ENCODE results near the gene RTF1.

RTF1 gene

GRCh38 chr15:41490355-41490754, 73.5 kb downstream of the RTF1 start:
- peak; percentile 61 for DNase-seq

GRCh38 chr15:41491889-41492288, 75.0 kb downstream of the RTF1 start:
- no peak for DNase-seq

DNA sequence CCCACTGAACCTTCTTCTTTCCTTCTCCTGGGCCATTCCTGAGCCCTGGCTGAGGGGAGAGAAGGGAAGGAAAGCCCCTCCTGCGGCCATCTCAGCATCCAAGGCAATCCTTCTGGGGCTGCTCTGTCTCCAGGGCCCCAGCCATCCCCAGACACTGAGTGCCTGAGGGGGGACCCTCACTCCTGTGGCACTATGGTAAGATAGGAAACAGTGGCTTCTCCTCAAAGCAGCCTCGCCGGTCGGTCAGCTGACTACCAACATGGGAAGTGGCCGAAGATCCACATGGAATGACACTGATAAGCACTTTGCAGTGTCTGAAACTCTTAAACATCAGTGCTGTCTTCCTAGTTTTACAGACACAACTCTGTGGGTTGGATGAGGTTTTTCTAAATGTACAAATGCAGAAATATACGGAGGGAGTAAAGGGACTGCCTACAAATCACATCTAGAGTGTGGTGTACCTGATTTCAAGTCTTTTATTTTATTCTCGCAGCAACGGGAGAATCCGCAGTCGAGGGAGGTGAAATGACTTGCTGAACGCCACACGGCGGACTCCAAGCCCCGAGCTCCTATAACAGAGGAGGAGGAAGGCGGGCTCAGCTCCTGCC, 75.8 kb downstream of the RTF1 start:
- no peak for DNase-seq

GRCh38 chr15:41493205-41493901, 76.5 kb downstream of the RTF1 start, which contains the start of gene ITPKA:
Gene ITPKA (plus strand): TSS chr15:41493874. CDS start chr15:41493928, 54 bp downstream.
- DNase-seq, result peak; percentile 95

- DNase-seq, result no peak
These were observed 77.0 kb downstream of the RTF1 start for GRCh38 chr15:41493902-41494189.

DNA sequence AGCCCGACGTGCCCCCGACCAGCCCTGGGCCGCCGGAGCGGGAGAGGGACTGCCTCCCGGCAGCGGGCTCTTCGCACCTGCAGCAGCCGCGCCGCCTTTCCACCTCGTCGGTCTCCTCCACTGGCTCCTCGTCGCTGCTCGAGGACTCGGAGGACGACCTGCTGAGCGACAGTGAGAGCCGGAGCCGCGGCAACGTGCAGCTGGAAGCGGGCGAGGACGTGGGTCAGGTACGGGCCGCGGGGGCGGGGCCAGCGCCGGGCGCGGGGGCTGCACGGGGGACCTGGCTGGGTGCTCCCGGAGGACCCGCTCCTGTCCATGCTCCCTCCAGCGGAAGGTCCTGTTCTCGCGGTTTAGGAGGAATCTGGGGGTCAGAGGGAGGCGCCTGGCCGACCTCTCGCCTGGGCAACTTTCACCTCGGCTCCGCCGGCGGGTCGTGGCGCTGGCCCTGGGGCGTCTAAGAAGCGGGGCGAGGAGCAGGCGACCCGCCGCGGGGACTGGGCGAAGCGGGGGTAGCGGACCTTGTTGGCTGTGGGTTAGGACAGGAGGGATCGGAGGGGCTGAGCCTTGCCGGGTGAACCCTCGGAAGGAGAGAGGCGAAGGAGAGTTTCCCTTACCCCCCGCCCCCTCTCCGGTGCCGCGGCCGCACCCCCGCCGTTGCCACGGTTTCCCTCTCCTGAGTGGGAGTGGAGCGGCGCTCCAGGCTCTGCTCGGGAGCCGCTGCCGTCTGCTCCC, 77.5 kb downstream of the RTF1 start:
- DNase-seq, result peak; percentile 62

DNA sequence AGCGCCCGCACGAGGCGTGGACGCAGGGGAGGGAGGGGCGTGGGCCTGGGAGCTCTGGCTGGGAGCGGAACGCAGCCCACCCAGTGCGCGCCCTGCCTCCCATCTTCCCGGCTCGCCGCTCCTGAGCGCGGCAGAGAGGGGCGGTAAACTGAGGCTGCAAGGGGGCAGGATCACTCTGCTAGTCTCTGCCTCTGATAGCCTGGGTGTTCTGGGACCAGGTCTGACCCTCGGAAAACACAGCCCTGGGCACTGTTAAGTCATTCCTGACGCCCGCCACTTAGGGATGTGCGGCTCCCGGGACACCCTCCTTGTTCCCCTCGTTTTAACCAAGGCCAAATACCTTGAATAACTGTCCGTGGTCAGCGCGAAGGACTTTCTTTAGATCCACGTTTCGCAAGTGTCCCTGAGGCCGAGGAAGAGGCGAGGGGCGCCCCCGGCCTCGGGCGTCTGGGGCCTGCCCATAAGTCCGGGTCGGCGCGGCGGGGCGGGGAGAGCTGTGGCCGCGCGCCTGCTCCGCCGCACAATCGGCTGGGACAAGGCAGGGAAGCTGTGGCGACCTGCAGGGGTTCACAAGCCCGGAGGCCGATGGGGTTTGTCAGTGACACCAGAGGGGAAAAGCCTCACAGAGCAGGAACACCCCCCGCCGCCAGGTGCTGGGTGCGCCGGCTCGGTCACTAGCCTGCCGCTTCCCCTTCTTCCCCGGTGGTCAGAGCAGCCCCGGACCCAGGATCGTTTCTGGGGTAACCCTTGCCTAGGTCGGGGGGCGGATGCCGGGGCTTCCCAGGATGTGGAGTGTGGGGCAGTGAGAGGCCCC, 78.2 kb downstream of the RTF1 start:
- DNase-seq, result peak; percentile 60

DNA sequence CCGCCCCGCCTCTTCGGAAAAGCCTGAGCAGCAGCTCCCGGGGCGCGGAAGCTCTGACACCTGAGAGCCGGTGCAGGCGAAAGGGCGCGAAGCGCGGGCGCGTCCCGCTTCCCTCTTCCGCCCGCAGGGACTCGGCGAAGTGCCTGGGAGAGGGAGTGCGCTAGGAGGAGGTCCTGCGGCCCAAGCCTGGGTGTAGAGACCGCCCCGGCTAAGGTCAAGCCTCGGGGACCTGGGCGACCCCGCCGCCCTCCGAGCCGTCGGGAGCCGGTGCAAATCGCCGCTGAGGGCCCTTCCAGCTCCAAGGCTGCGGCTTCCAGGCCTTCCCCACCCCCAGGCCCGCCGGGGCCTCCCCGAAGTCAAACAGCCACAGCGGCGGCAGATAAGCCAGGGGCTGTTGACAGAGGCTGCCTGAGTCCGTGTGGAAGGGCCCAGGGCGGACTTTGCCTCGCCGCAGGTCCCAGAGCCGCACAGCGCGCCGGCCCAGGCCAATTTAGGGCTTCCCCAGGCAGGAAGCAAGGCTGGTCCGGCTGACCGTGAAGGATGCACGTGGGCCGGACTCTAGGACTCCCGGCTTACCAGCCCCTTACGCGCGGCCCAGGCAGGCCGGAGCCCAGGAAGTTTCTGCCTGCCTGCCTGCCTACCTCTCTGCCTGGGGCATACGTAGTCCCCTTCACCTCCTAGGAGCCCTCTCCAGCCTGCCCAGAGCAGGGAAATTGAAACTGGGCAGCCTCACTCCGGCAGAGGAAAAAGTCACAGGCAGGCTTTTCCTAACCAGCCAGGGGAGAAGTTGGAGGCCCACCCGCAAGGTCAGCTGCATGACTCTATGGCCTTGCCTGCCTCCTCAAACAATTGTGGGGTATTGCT, 79.1 kb downstream of the RTF1 start:
- DNase-seq, result no peak

DNA sequence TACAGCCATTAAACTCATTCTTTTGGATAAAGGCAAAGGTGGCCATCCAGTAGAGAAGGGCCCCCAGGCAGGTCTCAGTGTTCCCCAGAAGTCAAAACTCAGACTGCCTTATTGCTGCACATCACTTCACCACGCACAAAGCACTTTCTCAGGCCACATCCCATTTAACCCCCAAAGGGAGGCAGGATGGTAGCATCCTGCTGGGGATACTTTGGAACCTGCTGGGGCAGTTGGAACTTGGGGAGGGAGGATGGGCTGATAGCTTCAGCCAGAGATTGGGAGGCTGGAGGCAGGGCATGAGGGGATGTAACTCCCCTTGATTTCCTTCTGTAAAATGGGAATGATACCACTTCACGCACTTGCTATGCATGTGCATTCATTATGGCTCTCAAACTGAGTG, 81.8 kb downstream of the RTF1 start:
- no peak for DNase-seq

DNA sequence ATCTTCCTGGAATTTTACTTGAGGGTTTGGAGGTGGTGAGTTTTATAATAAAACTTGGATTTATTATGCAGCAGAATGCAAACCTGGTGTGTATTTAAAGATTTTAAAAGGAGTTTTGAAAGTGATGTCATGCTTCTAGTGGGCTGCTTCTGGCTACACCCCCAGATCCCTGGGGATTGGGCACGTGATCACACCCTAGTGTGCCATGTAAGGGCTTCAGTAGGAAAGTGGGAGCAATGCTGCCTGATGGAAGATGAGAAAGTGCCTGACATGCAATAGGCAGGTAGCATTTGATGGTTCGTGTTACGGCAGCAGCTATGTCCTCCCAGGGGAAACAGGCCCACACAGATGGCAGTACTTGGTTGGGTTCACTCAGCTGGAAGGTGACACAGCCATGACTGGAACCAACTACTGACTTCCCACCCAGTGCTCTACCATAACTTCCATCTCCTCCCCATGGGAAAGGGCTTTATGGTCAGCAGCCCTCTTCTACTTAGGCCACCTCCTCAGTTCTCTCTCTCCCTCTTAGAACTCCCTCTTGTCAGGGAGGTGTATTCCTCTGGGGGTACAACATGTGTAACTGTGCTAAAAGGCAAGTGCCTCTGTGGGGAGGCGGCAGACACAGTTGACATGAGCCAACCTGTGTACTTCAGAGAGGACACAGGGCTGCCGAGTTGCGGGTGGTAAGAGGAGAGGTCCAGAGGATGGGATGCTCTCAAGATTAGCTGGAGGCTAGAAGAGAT, 82.4 kb downstream of the RTF1 start:
- DNase-seq, result no peak

- DNase-seq, result peak; percentile 65
These were observed 84.5 kb downstream of the RTF1 start for GRCh38 chr15:41501191-41501917.

DNA sequence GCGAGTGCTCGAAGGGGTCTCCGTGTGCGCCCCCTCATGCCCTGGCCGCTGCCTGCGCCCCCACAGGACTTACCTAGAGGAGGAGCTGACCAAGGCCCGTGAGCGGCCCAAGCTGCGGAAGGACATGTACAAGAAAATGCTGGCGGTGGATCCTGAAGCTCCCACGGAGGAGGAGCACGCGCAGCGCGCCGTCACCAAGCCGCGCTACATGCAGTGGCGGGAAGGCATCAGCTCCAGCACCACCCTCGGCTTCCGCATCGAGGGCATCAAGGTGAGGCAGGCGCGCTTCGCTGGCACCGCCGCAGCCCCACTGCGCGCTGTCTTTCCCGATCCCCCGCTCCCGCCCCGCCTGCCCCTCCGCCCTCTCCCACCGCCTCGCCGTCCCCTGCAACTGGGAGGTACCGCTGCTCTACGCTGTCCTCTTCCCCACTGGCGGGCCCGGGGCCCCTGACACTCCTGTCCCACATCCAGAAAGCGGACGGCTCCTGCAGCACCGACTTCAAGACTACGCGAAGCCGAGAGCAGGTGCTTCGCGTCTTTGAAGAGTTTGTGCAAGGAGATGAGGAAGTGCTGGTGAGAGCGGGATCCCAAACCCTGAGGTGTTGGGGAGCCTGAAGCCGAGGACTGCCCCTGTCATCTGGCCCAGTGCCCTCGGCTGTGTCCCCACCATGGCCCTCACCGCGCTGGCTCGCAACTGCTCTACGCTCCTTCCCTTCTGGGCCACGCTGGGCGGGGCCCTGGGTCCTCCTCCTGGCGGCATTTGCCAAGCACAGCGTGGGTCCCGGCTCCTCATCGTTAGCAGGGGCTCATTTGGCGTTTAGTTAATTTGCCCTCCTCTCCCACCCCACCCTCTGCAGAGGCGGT, 85.3 kb downstream of the RTF1 start:
- DNase-seq, result peak; percentile 49

DNA sequence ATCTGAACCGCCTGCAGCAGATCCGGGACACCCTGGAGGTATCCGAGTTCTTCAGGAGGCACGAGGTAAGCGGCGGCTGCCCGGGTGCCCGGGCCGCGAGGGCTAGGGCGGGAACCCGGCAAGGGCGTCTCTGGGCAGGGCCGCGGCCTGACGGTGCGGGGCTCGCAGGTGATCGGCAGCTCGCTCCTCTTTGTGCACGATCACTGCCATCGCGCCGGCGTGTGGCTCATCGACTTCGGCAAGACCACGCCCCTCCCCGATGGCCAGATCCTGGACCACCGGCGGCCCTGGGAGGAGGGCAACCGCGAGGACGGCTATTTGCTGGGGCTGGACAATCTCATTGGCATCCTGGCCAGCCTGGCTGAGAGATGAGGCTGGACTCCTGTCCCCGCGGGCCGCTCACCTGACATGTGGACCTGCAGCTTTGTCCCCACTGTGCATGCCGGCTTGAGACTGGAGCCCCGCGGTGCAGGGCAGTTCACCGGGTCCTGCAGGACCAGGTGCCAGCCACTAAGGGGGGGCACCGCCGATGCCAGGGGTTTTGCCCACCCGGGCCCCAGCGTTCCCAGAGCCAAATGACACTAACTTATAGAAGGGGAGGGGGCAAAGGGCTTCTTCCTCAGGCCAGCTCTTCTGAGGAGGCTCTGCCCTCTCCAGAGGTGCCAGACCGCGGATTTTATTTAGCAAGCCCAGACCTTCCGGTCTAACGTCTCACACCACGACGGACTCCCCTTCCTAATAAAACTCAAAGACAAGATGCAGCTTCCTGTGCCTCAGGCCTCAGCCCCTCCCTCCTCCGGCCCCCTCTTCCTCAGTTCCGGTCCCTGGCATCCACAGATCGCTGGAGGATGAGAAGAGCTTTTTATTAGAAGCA, 86.1 kb downstream of the RTF1 start:
- peak; percentile 28 for DNase-seq

GRCh38 chr15:41503669-41504010, 86.7 kb downstream of the RTF1 start:
- no peak for DNase-seq

GRCh38 chr15:41504751-41505492, 88.0 kb downstream of the RTF1 start:
- no peak for DNase-seq

GRCh38 chr15:41505776-41506175, 88.9 kb downstream of the RTF1 start:
- no peak for DNase-seq

- DNase-seq, result no peak
These were observed 90.0 kb downstream of the RTF1 start for GRCh38 chr15:41506796-41507341.

DNA sequence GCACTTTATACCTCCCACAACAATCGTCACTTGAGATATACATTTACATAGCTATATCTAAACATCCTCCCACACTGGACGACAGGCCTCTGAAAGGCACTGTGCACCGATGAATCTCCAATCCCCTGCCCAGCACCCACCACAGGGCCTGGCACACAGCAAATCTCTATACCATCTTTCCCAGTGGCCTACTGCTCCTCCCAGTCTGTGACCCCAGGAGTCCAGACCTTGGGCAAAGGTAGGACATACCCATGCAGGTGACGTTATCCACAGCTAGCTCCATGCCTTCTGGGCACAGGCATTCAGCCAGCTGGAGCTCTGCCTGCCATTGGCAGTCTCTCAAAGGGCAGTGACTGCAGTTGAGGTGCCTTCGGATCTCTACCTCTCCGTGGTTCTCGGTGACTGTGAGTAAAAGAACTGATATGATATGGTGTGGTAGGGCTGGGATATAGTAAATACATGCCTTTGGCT, 91.0 kb downstream of the RTF1 start:
- no peak for DNase-seq
